ENCODE results near the gene BRWD1.

The BRWD1 gene

GRCh38 chr21:39282911-39283310 is 30.5 kb downstream of the BRWD1 start:
- Histone ChIP-seq H3K4me1 (ENCODE audit: insufficient read depth, low read length, severe bottlenecking) (no peaks in the 10 kb centered on the region), H3K27me3 (ENCODE audit: insufficient read depth, low read length) (no peaks in the 10 kb centered on the region), H3K4me3 (ENCODE audit: low read depth, low read length, poor library complexity, severe bottlenecking) (no peak overlapping the region), H3F3A (ENCODE audit: insufficient read depth, low read length) (no peaks in the 10 kb centered on the region; the same call in 1 of the 2 replicates), H3K9ac (ENCODE audit: low read length) (no peak overlapping the region), H3K9me2 (ENCODE audit: low read depth, low read length) (no peaks in the 10 kb centered on the region), H3K27ac (ENCODE audit: low read depth, low read length, poor library complexity, severe bottlenecking) (no peak overlapping the region), H2AFZ (ENCODE audit: low read length) (no peak overlapping the region), H3K79me2 (ENCODE audit: insufficient read depth, low read length) (no peaks in the 10 kb centered on the region), H4K20me1 (ENCODE audit: insufficient read depth, low read length) (no peaks in the 10 kb centered on the region), H3K4me2 (ENCODE audit: low read length) (no peak overlapping the region), H3K36me3 (ENCODE audit: insufficient read depth, low read length) (peaks cover 61% of the 10 kb centered on the region), H3K9me3 (ENCODE audit: low read length) (no peaks in the 10 kb centered on the region)
- TF ChIP-seq EZH2 (IDR thresholded peaks at IDR 0.05; ENCODE audit: borderline replicate concordance, low read length) (no peak), CTCF (IDR thresholded peaks at IDR 0.05; ENCODE audit: low read length) (no peak)

- Histone ChIP-seq H3K9me2 (ENCODE audit: low read depth, low read length) (no peaks in the 10 kb centered on the region), H3K36me3 (ENCODE audit: insufficient read depth, low read length) (peaks cover 61% of the 10 kb centered on the region), H3K27me3 (ENCODE audit: insufficient read depth, low read length) (no peaks in the 10 kb centered on the region), H3K79me2 (ENCODE audit: insufficient read depth, low read length) (no peaks in the 10 kb centered on the region), H3K27ac (ENCODE audit: low read depth, low read length, poor library complexity, severe bottlenecking) (no peak overlapping the region), H4K20me1 (ENCODE audit: insufficient read depth, low read length) (no peaks in the 10 kb centered on the region), H3K4me3 (ENCODE audit: low read depth, low read length, poor library complexity, severe bottlenecking) (no peak overlapping the region), H3K9ac (ENCODE audit: low read length) (no peak overlapping the region), H3K9me3 (ENCODE audit: low read length) (no peaks in the 10 kb centered on the region), H2AFZ (ENCODE audit: low read length) (no peak overlapping the region), H3F3A (ENCODE audit: insufficient read depth, low read length) (no peaks in the 10 kb centered on the region; the same call in 1 of the 2 replicates), H3K4me2 (ENCODE audit: low read length) (no peak overlapping the region), H3K4me1 (ENCODE audit: insufficient read depth, low read length, severe bottlenecking) (no peaks in the 10 kb centered on the region)
- TF ChIP-seq EZH2 (IDR thresholded peaks at IDR 0.05; ENCODE audit: borderline replicate concordance, low read length) (no peak), CTCF (IDR thresholded peaks at IDR 0.05; ENCODE audit: low read length) (no peak)
Measured at GRCh38 chr21:39281853-39282252, 31.6 kb downstream of the BRWD1 start.

GRCh38 chr21:39281207-39281606 is 32.2 kb downstream of the BRWD1 start:
- Histone ChIP-seq H3K36me3 (ENCODE audit: insufficient read depth, low read length) (peaks cover 63% of the 10 kb centered on the region), H3K9me3 (ENCODE audit: low read length) (no peaks in the 10 kb centered on the region), H3K27me3 (ENCODE audit: insufficient read depth, low read length) (no peaks in the 10 kb centered on the region), H3K4me1 (ENCODE audit: insufficient read depth, low read length, severe bottlenecking) (no peaks in the 10 kb centered on the region), H3F3A (ENCODE audit: insufficient read depth, low read length) (no peaks in the 10 kb centered on the region; the same call in 1 of the 2 replicates), H3K79me2 (ENCODE audit: insufficient read depth, low read length) (no peaks in the 10 kb centered on the region), H4K20me1 (ENCODE audit: insufficient read depth, low read length) (no peaks in the 10 kb centered on the region), H2AFZ (ENCODE audit: low read length) (no peak overlapping the region), H3K4me3 (ENCODE audit: low read depth, low read length, poor library complexity, severe bottlenecking) (no peak overlapping the region), H3K27ac (ENCODE audit: low read depth, low read length, poor library complexity, severe bottlenecking) (no peak overlapping the region), H3K4me2 (ENCODE audit: low read length) (no peak overlapping the region), H3K9ac (ENCODE audit: low read length) (no peak overlapping the region), H3K9me2 (ENCODE audit: low read depth, low read length) (no peaks in the 10 kb centered on the region)
- TF ChIP-seq EZH2 (IDR thresholded peaks at IDR 0.05; ENCODE audit: borderline replicate concordance, low read length): no peak
- TF ChIP-seq CTCF (IDR thresholded peaks at IDR 0.05; ENCODE audit: low read length): no peak

Data from OCI-LY1 (cell line).